PC-3 (cell line): ENCODE data around the gene RPS27L. TPM values are rescaled to one million over a fixed set of nuclear protein-coding genes. Genes with fewer than 3 reads are reported as not detected.

Experiments used
- ATAC-seq: fragments of 200-7000 bp; cut with Tn5 transposase; 2 replicates; pipeline ENCODE4 v1.9.1; 2020; ENCODE audit warnings: mild to moderate bottlenecking, moderate library complexity
- BruUV-seq: library from RNA; stranded (reverse); fragments of 400-500 nt; replicated peaks from 2 replicates; lab custom pipeline; 2021; lab: Mats Ljungman, UMichigan
- CTCF ChIA-PET: fragments of 300-600 bp; sonication (Branson Sonifier 250); formaldehyde crosslinking; loops from one replicate; lab custom pipeline; 2022; ENCODE audit warnings: antibody characterized with exemption; lab: Charles Lee
- POLR2A ChIA-PET: fragments of 300-600 bp; sonication (Branson Sonifier 250); formaldehyde crosslinking; loops from one replicate; lab custom pipeline; 2022; ENCODE audit warnings: antibody characterized with exemption; ENCODE audit not compliant: unreplicated experiment; lab: Charles Lee
- DNase-seq: peaks from one replicate; pipeline ENCODE4 v3.0.0-alpha.2; 2015
- H2AFZ ChIP-seq: fragments of 300-600 bp; sonication (generic); 2 replicates; pipeline ENCODE4 v1.6.0; 2016; ENCODE audit warnings: antibody characterized with exemption, low read length
- H3F3A ChIP-seq: fragments of 300-600 bp; sonication (generic); one replicate; pipeline ENCODE4 v1.6.0; 2017; ENCODE audit warnings: antibody characterized with exemption, low read length, control low read depth, mild to moderate bottlenecking; ENCODE audit not compliant: unreplicated experiment
- H3K27ac ChIP-seq: fragments of 300-600 bp; sonication (generic); 2 replicates; pipeline ENCODE4 v1.5.1; 2016; ENCODE audit warnings: mild to moderate bottlenecking, low read length
- H3K27me3 ChIP-seq: fragments of 300-600 bp; sonication (generic); 2 replicates; pipeline ENCODE4 v1.6.1; 2016; ENCODE audit warnings: low read length, mixed read lengths
- H3K36me3 ChIP-seq: fragments of 300-600 bp; sonication (generic); 2 replicates; pipeline ENCODE4 v1.6.1; 2016; ENCODE audit warnings: low read depth, mixed run types, low read length, mixed read lengths
- H3K4me1 ChIP-seq: fragments of 300-600 bp; sonication (generic); 2 replicates; pipeline ENCODE4 v1.5.1; 2016; ENCODE audit warnings: low read length; ENCODE audit not compliant: insufficient read depth
- H3K4me2 ChIP-seq: fragments of 300-600 bp; sonication (generic); 2 replicates; pipeline ENCODE4 v1.6.0; 2016; ENCODE audit warnings: low read length
- H3K4me3 ChIP-seq: fragments of 300-600 bp; sonication (generic); 2 replicates; pipeline ENCODE4 v1.5.1; 2016; ENCODE audit warnings: mild to moderate bottlenecking, low read length, mixed read lengths
- H3K79me2 ChIP-seq: fragments of 300-600 bp; sonication (generic); 2 replicates; pipeline ENCODE4 v1.6.1; 2017; ENCODE audit warnings: low read length, mixed read lengths
- H3K9ac ChIP-seq: fragments of 300-600 bp; sonication (generic); 2 replicates; pipeline ENCODE4 v1.6.0; 2016; ENCODE audit warnings: mild to moderate bottlenecking, low read length
- H3K9me2 ChIP-seq: fragments of 300-600 bp; sonication (generic); replicated peaks from 2 replicates; pipeline ENCODE4 v1.6.1; 2016; ENCODE audit warnings: mixed run types, low read length, mixed read lengths
- H3K9me3 ChIP-seq: fragments of 300-600 bp; sonication (generic); 2 replicates; pipeline ENCODE4 v1.6.1; 2016; ENCODE audit warnings: low read length, mixed read lengths
- H4K20me1 ChIP-seq: fragments of 300-600 bp; sonication (generic); 2 replicates; pipeline ENCODE4 v1.6.1; 2016; ENCODE audit warnings: low read length, mixed read lengths
- EZH2 ChIP-seq: fragments of 300-600 bp; sonication (generic); IDR thresholded peaks from one replicate; pipeline ENCODE4 v1.6.1; 2017; ENCODE audit warnings: antibody characterized with exemption, mild to moderate bottlenecking, low read length; ENCODE audit not compliant: unreplicated experiment
- EZH2phosphoT487 ChIP-seq: fragments of 300-600 bp; sonication (generic); IDR thresholded peaks from 2 replicates; pipeline ENCODE4 v1.6.1; 2018; ENCODE audit warnings: mild to moderate bottlenecking, antibody characterized with exemption, low read length, borderline replicate concordance
- intact Hi-C: fragments of 100-400 bp; cut with micrococcal nuclease; formaldehyde crosslinking; loops from 2 replicates; pipeline ENCODE4 v1.9.0; 2023
- total RNA-seq: library from RNA; depleted of rRNA; stranded (reverse); fragments of >200 nt; gene quantifications from 2 replicates; pipeline ENCODE4 v1.2.3, GENCODE V29; 2014
- TF ChIP-seq, protein P1 (sequence below): fragments of 300-600 bp; sonication (generic); conservative IDR thresholded peaks from 2 replicates; pipeline ENCODE4 v1.5.1; 2017; ENCODE audit warnings: antibody characterized with exemption, low read depth, mild to moderate bottlenecking, low read length

Gene RPS27L
- total RNA-seq, 1 experiment from 2014 or later = 48.5 TPM

DNA sequence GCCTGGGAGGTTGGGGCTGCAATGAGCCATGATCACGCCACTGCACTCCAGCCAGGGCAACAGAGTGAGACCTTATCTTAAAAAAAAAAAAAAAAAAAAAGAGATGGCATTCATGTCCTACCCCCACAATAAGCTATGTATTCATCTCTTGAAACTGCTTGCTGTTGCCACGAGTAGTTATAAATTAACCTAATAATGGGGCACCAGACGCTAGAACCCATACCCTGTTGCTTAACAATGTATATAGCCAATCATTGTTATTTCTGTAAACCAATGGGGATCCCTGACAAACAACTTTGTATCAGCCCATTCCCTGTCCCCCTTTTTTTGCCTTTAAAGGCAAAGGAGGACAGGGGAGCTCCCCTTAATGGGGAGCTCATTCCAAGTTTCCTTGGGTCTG is 38.4 kb downstream of the RPS27L start:
- ChIA-PET CTCF (no interaction called here), POLR2A (no interaction called here)
- peaks cover 7% of the 10 kb centered on the region; the same call in 1 of the 2 replicates for H3K9me3 ChIP-seq
- no peak overlapping the region for H3K4me3 ChIP-seq
- H3K9ac ChIP-seq = no peak overlapping the region
- H3K4me1 ChIP-seq = no peaks in the 10 kb centered on the region
- DNase-seq (no peak), ATAC-seq (no peak)
- no peaks in the 10 kb centered on the region for H4K20me1 ChIP-seq
- no peaks in the 10 kb centered on the region for H3F3A ChIP-seq
- TF ChIP-seq EZH2phosphoT487 = no peak
- TF ChIP-seq, protein P1, sequence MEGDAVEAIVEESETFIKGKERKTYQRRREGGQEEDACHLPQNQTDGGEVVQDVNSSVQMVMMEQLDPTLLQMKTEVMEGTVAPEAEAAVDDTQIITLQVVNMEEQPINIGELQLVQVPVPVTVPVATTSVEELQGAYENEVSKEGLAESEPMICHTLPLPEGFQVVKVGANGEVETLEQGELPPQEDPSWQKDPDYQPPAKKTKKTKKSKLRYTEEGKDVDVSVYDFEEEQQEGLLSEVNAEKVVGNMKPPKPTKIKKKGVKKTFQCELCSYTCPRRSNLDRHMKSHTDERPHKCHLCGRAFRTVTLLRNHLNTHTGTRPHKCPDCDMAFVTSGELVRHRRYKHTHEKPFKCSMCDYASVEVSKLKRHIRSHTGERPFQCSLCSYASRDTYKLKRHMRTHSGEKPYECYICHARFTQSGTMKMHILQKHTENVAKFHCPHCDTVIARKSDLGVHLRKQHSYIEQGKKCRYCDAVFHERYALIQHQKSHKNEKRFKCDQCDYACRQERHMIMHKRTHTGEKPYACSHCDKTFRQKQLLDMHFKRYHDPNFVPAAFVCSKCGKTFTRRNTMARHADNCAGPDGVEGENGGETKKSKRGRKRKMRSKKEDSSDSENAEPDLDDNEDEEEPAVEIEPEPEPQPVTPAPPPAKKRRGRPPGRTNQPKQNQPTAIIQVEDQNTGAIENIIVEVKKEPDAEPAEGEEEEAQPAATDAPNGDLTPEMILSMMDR = no peak
- TF ChIP-seq EZH2 = no peak
- H3K27ac ChIP-seq = no peak overlapping the region
- H3K79me2 ChIP-seq = peaks cover 4% of the 10 kb centered on the region; the same call in 1 of the 2 replicates
- H3K36me3 ChIP-seq = no peaks in the 10 kb centered on the region
- no peaks in the 10 kb centered on the region for H3K9me2 ChIP-seq
- H2AFZ ChIP-seq = no peak overlapping the region
- BruUV-seq = no TSS peak
- no peaks in the 10 kb centered on the region for H3K27me3 ChIP-seq
- H3K4me2 ChIP-seq = no peak overlapping the region
- intact Hi-C loops = no loop called here

DNA sequence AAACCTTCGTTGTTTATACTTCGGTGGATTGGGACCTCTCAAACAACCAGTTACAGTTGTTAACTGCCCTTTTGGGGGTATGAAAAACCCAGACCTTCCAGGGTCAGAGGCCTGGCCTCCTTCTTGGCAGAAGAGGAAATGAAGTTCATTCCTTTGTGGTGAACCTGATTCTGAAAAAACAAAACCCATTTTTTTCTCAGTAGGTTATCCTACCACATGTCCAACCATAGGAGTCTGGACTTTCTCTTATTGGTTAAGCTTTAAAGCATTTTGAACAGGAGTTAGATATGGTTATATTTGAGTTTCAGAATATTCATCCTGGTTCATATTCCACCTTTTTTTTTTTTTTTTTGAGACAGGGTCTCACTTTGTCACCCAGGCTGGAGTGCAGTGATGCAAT is 42.8 kb downstream of the RPS27L start:
- no peak for DNase-seq
- H3K4me2 ChIP-seq = no peak overlapping the region
- POLR2A ChIA-PET = no interaction called here

DNA sequence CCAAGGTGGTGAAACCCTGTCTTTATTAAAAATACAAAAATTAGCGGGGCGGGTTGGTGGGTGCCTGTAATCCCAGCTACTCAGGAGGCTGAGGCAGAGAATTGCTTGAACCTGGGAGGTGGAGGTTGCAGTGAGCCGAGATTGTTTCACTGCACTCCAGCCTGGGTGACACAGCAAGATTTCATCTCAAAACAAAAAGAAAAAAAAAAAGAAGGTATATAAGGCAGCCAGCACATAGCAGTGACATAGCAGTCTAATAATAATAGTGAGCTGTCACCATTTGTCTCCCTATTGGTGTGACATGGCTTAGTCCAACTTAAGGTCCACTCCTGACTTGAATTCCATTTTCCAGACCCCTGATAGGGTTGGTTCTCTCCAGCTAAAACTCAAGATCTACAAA is 44.4 kb downstream of the RPS27L start:
- H3K9me3 ChIP-seq = no peaks in the 10 kb centered on the region
- no peaks in the 10 kb centered on the region for H4K20me1 ChIP-seq
- ChIA-PET POLR2A (no interaction called here), CTCF (no interaction called here)
- no peaks in the 10 kb centered on the region for H3K36me3 ChIP-seq
- H3K9me2 ChIP-seq = no peaks in the 10 kb centered on the region
- intact Hi-C loops = no loop called here
- H3K79me2 ChIP-seq = no peaks in the 10 kb centered on the region
- no peaks in the 10 kb centered on the region for H3K4me1 ChIP-seq
- no peaks in the 10 kb centered on the region for H3F3A ChIP-seq
- no TSS peak for BruUV-seq
- H3K4me2 ChIP-seq = no peak overlapping the region
- ATAC-seq (no peak), DNase-seq (no peak)
- TF ChIP-seq EZH2phosphoT487 = no peak
- TF ChIP-seq EZH2 = no peak
- TF ChIP-seq, protein P1 = no peak
- no peak overlapping the region for H2AFZ ChIP-seq
- H3K27me3 ChIP-seq = no peaks in the 10 kb centered on the region
- no peak overlapping the region for H3K4me3 ChIP-seq
- no peak overlapping the region for H3K9ac ChIP-seq
- H3K27ac ChIP-seq = no peak overlapping the region

More for the DNA sequence above, 42.8 kb downstream of the RPS27L start:
- no TSS peak for BruUV-seq
- no peak overlapping the region for H2AFZ ChIP-seq
- no peak overlapping the region for H3K27ac ChIP-seq
- no peak overlapping the region for H3K4me3 ChIP-seq
- no peaks in the 10 kb centered on the region for H3K9me2 ChIP-seq
- ATAC-seq = no peak
- no peaks in the 10 kb centered on the region for H4K20me1 ChIP-seq
- H3K79me2 ChIP-seq = no peaks in the 10 kb centered on the region
- H3K9ac ChIP-seq = no peak overlapping the region
- intact Hi-C loops = no loop called here
- H3K4me1 ChIP-seq = no peaks in the 10 kb centered on the region
- TF ChIP-seq EZH2phosphoT487 = no peak
- TF ChIP-seq EZH2 = no peak
- TF ChIP-seq, protein P1 = no peak
- no peaks in the 10 kb centered on the region for H3F3A ChIP-seq
- no peaks in the 10 kb centered on the region for H3K36me3 ChIP-seq
- CTCF ChIA-PET = no interaction called here
- H3K9me3 ChIP-seq = peaks cover 6% of the 10 kb centered on the region; the same call in 1 of the 2 replicates
- no peaks in the 10 kb centered on the region for H3K27me3 ChIP-seq
